Panc1 (cell line): Measurements from ENCODE around the gene ZNRF3. TPM values are rescaled to one million over a fixed set of nuclear protein-coding genes. Genes with fewer than 3 reads are reported as not detected.

Experiments used
- ATAC-seq: fragments of 200-7000 bp; cut with Tn5 transposase; 2 replicates; pipeline ENCODE4 v1.9.1; 2020; ENCODE audit warnings: mild to moderate bottlenecking, moderate library complexity
- BruUV-seq: library from RNA; stranded (reverse); fragments of 400-500 nt; replicated peaks from 2 replicates; lab custom pipeline; 2021; lab: Mats Ljungman, UMichigan
- CTCF ChIA-PET: fragments of 300-600 bp; sonication (Branson Sonifier 250); formaldehyde crosslinking; loops from one replicate; lab custom pipeline; 2022; ENCODE audit warnings: antibody characterized with exemption; lab: Charles Lee
- POLR2A ChIA-PET: fragments of 300-600 bp; sonication (Branson Sonifier 250); formaldehyde crosslinking; loops from one replicate; lab custom pipeline; 2022; ENCODE audit warnings: antibody characterized with exemption; lab: Charles Lee
- DNase-seq: peaks from one replicate; pipeline ENCODE4 v3.0.0-alpha.2; 2010; ENCODE audit warnings: low read depth, low spot score
- H3K27ac ChIP-seq: 2 replicates; pipeline ENCODE4 v1.5.1; 2011; ENCODE audit warnings: mild to moderate bottlenecking, low read length, inconsistent platforms
- H3K27me3 ChIP-seq: fragments of 200-500 bp; sonication (Bioruptor generic); 2 replicates; pipeline ENCODE4 v1.6.0; 2014; ENCODE audit warnings: low read length, inconsistent platforms; ENCODE audit not compliant: control insufficient read depth, insufficient read depth
- H3K36me3 ChIP-seq: fragments of 200-500 bp; sonication (Bioruptor generic); 2 replicates; pipeline ENCODE4 v1.5.1; 2014; ENCODE audit warnings: inconsistent platforms, mild to moderate bottlenecking, low read length, moderate library complexity; ENCODE audit not compliant: control insufficient read depth, insufficient read depth
- H3K4me1 ChIP-seq: 2 replicates; pipeline ENCODE4 v1.5.1; 2011; ENCODE audit warnings: inconsistent platforms, mild to moderate bottlenecking, low read length, moderate library complexity; ENCODE audit not compliant: control insufficient read depth, insufficient read depth
- H3K4me3 ChIP-seq, 2 experiments: 2 replicates each; pipeline ENCODE4 v1.5.1; 2011 to 2012; ENCODE audit warnings: low read depth in 2 of 2, low read length in 2 of 2, mild to moderate bottlenecking in 2 of 2, inconsistent platforms in 1 of 2, moderate library complexity in 1 of 2
- H3K9me3 ChIP-seq: fragments of 200-500 bp; sonication (Bioruptor generic); 2 replicates; pipeline ENCODE4 v1.5.1; 2014; ENCODE audit warnings: low read depth, mild to moderate bottlenecking, inconsistent platforms, low read length, moderate library complexity; ENCODE audit not compliant: control insufficient read depth, insufficient read depth
- CTCF ChIP-seq: fragments of 450-650 bp; IDR thresholded peaks from 2 replicates; pipeline ENCODE4 v1.5.1; 2017; ENCODE audit warnings: mild to moderate bottlenecking
- POLR2AphosphoS5 ChIP-seq: IDR thresholded peaks from 2 replicates; pipeline ENCODE4 v1.6.1; 2012; ENCODE audit warnings: mild to moderate bottlenecking, low read depth, low read length, moderate library complexity
- REST ChIP-seq, 2 experiments: IDR thresholded peaks; 2 replicates each; pipeline ENCODE4 v1.6.1; 2011 to 2012; ENCODE audit warnings: low read depth in 2 of 2, control low read depth in 1 of 2, low read length in 1 of 2, mild to moderate bottlenecking in 1 of 2, moderate library complexity in 1 of 2; ENCODE audit not compliant: insufficient read depth in 1 of 2
- TCF7L2 ChIP-seq: IDR thresholded peaks from 2 replicates; pipeline ENCODE4 v1.6.1; 2011; ENCODE audit warnings: mild to moderate bottlenecking, low read depth, low read length, inconsistent platforms
- in situ Hi-C: cut with HindIII; loops from 2 replicates; pipeline ENCODE4 v1.10.0; 2016; ENCODE audit warnings: low sequenced_read_pairs, low pct_unique_long_range_greater_than_20kb
- intact Hi-C: fragments of 100-400 bp; cut with micrococcal nuclease; formaldehyde crosslinking; loops from one replicate; pipeline ENCODE4 v1.10.0; 2022; ENCODE audit not compliant: unreplicated experiment
- total RNA-seq: library from RNA; stranded (reverse); gene quantifications from one replicate; pipeline ENCODE4 v1.2.1, GENCODE V29; 2021; ENCODE audit not compliant: unreplicated experiment

ZNRF3 gene
- total RNA-seq, 1 experiment from 2014 or later, result 7.3 TPM

GRCh38 chr22:29088809-29089208 lies 205.4 kb downstream of the ZNRF3 start:
- H3K4me1 ChIP-seq, result no peaks in the 10 kb centered on the region
- no peak for TF ChIP-seq TCF7L2
- no peak for TF ChIP-seq POLR2AphosphoS5
- no peak overlapping the region for H3K4me3 ChIP-seq
- no peaks in the 10 kb centered on the region for H3K9me3 ChIP-seq
- no peaks in the 10 kb centered on the region for H3K36me3 ChIP-seq
- ChIA-PET POLR2A (no interaction called here), CTCF (no interaction called here)
- no peak overlapping the region for H3K27ac ChIP-seq
- in situ Hi-C loops (no loop called here), intact Hi-C loops (no loop called here)
- no peaks in the 10 kb centered on the region for H3K27me3 ChIP-seq
- ATAC-seq, result no peak
- DNase-seq, result no peak
- no TSS peak for BruUV-seq

- Histone ChIP-seq H3K27ac (no peak overlapping the region), H3K27me3 (no peaks in the 10 kb centered on the region), H3K9me3 (no peaks in the 10 kb centered on the region), H3K4me1 (no peaks in the 10 kb centered on the region), H3K36me3 (no peaks in the 10 kb centered on the region), H3K4me3 (no peak overlapping the region)
- intact Hi-C loops, result no loop called here
- no TSS peak for BruUV-seq
- DNase-seq (no peak), ATAC-seq (no peak)
- POLR2A ChIA-PET, result no interaction called here
- CTCF ChIA-PET, result no interaction called here
- TF ChIP-seq TCF7L2, result no peak
- no peak for TF ChIP-seq POLR2AphosphoS5
- TF ChIP-seq REST (IDR thresholded peaks at IDR 0.05; ENCODE audit: insufficient read depth in 1 of 2, low read depth in 2 of 2, low read length in 1 of 2), result no peak
- in situ Hi-C loops, result no loop called here
Observed at GRCh38 chr22:29089507-29089906, 206.1 kb downstream of the ZNRF3 start.

- intact Hi-C loops, result no loop called here
Observed at GRCh38 chr22:29090039-29090438, 206.7 kb downstream of the ZNRF3 start.

More at GRCh38 chr22:29090039-29090438, 206.7 kb downstream of the ZNRF3 start:
- no peaks in the 10 kb centered on the region for H3K36me3 ChIP-seq
- ATAC-seq (no peak), DNase-seq (no peak)
- ChIA-PET CTCF (no interaction called here), POLR2A (no interaction called here)
- H3K4me1 ChIP-seq, result no peaks in the 10 kb centered on the region
- BruUV-seq, result no TSS peak
- TF ChIP-seq CTCF, result no peak
- H3K4me3 ChIP-seq, result no peak overlapping the region
- H3K27me3 ChIP-seq, result no peaks in the 10 kb centered on the region
- no peaks in the 10 kb centered on the region for H3K9me3 ChIP-seq
- in situ Hi-C loops, result no loop called here
- H3K27ac ChIP-seq, result no peak overlapping the region
